MM.1S (cell line): ENCODE data around the gene EGLN1.

ENCODE experiments used
- DNase-seq: peaks from one replicate; pipeline ENCODE4 v3.0.0-alpha.2; 2015
- H2AFZ ChIP-seq: fragments of 300-600 bp; sonication (generic); 2 replicates; pipeline ENCODE4 v1.6.0; 2016; ENCODE audit warnings: antibody characterized with exemption, low read length
- H3F3A ChIP-seq: fragments of 300-600 bp; sonication (generic); 2 replicates; pipeline ENCODE4 v1.6.1; 2016; ENCODE audit warnings: mild to moderate bottlenecking, antibody characterized with exemption, low read length, moderate library complexity, mixed read lengths; ENCODE audit not compliant: insufficient read depth
- H3K27ac ChIP-seq: fragments of 300-600 bp; sonication (generic); 2 replicates; pipeline ENCODE4 v1.5.1; 2016; ENCODE audit warnings: mild to moderate bottlenecking, low read length
- H3K27me3 ChIP-seq: fragments of 300-600 bp; sonication (generic); replicated peaks from 2 replicates; pipeline ENCODE4 v1.6.0; 2016; ENCODE audit warnings: low read length; ENCODE audit not compliant: insufficient read depth
- H3K36me3 ChIP-seq: fragments of 300-600 bp; sonication (generic); replicated peaks from 2 replicates; pipeline ENCODE4 v1.6.1; 2016; ENCODE audit warnings: mild to moderate bottlenecking, low read length, mixed read lengths; ENCODE audit not compliant: insufficient read depth
- H3K4me1 ChIP-seq: fragments of 300-600 bp; sonication (generic); 2 replicates; pipeline ENCODE4 v1.6.1; 2016; ENCODE audit warnings: low read length, mixed read lengths
- H3K4me2 ChIP-seq: fragments of 300-600 bp; sonication (generic); 2 replicates; pipeline ENCODE4 v1.6.0; 2016; ENCODE audit warnings: low read depth, low read length
- H3K4me3 ChIP-seq: fragments of 300-600 bp; sonication (generic); 2 replicates; pipeline ENCODE4 v1.5.1; 2016; ENCODE audit warnings: low read length, mixed read lengths
- H3K79me2 ChIP-seq: fragments of 300-600 bp; sonication (generic); 2 replicates; pipeline ENCODE4 v1.6.1; 2016; ENCODE audit warnings: mixed run types, low read length, mixed read lengths
- H3K9ac ChIP-seq: fragments of 300-600 bp; sonication (generic); 2 replicates; pipeline ENCODE4 v1.6.1; 2016; ENCODE audit warnings: low read length, mixed read lengths
- H3K9me2 ChIP-seq: fragments of 300-600 bp; sonication (generic); replicated peaks from 2 replicates; pipeline ENCODE4 v1.6.1; 2016; ENCODE audit warnings: mild to moderate bottlenecking, low read length, mixed read lengths; ENCODE audit not compliant: insufficient read depth
- H3K9me3 ChIP-seq: fragments of 300-600 bp; sonication (generic); replicated peaks from 2 replicates; pipeline ENCODE4 v1.6.1; 2016; ENCODE audit warnings: mild to moderate bottlenecking, low read length, mixed read lengths; ENCODE audit not compliant: insufficient read depth
- H4K20me1 ChIP-seq: fragments of 300-600 bp; sonication (generic); 2 replicates; pipeline ENCODE4 v1.6.1; 2016; ENCODE audit warnings: mild to moderate bottlenecking, low read length, moderate library complexity, mixed read lengths; ENCODE audit not compliant: insufficient read depth
- CTCF ChIP-seq: fragments of 300-600 bp; sonication (generic); IDR thresholded peaks from 2 replicates; pipeline ENCODE4 v1.5.1; 2016; ENCODE audit warnings: antibody characterized with exemption, low read length, mixed read lengths
- EZH2 ChIP-seq: fragments of 300-600 bp; sonication (generic); optimal IDR thresholded peaks from 2 replicates; pipeline ENCODE3; 2017; ENCODE audit warnings: low read depth, mild to moderate bottlenecking, antibody characterized with exemption, low read length, mixed read lengths
- EZH2phosphoT487 ChIP-seq: fragments of 300-600 bp; sonication (generic); IDR thresholded peaks from 2 replicates; pipeline ENCODE4 v1.6.1; 2018; ENCODE audit warnings: antibody characterized with exemption, low read length

Gene EGLN1

GRCh38 chr1:231413749-231414082 lies 8.4 kb downstream of the EGLN1 start:
- H3K4me2 ChIP-seq, result no peak overlapping the region
- no peaks in the 10 kb centered on the region for H3K9me3 ChIP-seq
- H4K20me1 ChIP-seq, result no peaks in the 10 kb centered on the region
- no peak overlapping the region for H2AFZ ChIP-seq
- no peak for DNase-seq
- H3K4me1 ChIP-seq, result peaks cover 20% of the 10 kb centered on the region
- no peak overlapping the region for H3K9ac ChIP-seq
- H3K9me2 ChIP-seq, result no peaks in the 10 kb centered on the region
- H3K79me2 ChIP-seq, result peaks cover 98% of the 10 kb centered on the region
- no peak overlapping the region for H3K27ac ChIP-seq
- no peaks in the 10 kb centered on the region for H3F3A ChIP-seq
- no peaks in the 10 kb centered on the region for H3K36me3 ChIP-seq
- no peak for TF ChIP-seq EZH2
- TF ChIP-seq EZH2phosphoT487, result no peak
- TF ChIP-seq CTCF, result no peak
- H3K27me3 ChIP-seq, result no peaks in the 10 kb centered on the region
- no peak overlapping the region for H3K4me3 ChIP-seq

- H4K20me1 ChIP-seq, result no peaks in the 10 kb centered on the region
- no peaks in the 10 kb centered on the region for H3K9me2 ChIP-seq
- H3K36me3 ChIP-seq, result no peaks in the 10 kb centered on the region
- peaks cover 96% of the 10 kb centered on the region for H3K79me2 ChIP-seq
- no peak overlapping the region for H3K4me3 ChIP-seq
- no peaks in the 10 kb centered on the region for H3K4me1 ChIP-seq
- no peaks in the 10 kb centered on the region for H3F3A ChIP-seq
- no peaks in the 10 kb centered on the region for H3K9me3 ChIP-seq
- no peak overlapping the region for H3K9ac ChIP-seq
- H3K27ac ChIP-seq, result no peak overlapping the region
- no peak for DNase-seq
- H2AFZ ChIP-seq, result no peak overlapping the region
- TF ChIP-seq EZH2, result no peak
- no peak for TF ChIP-seq CTCF
- no peak for TF ChIP-seq EZH2phosphoT487
- no peak overlapping the region for H3K4me2 ChIP-seq
- H3K27me3 ChIP-seq, result no peaks in the 10 kb centered on the region
Observed at GRCh38 chr1:231411036-231411531, 11.0 kb downstream of the EGLN1 start.

- no peak overlapping the region for H2AFZ ChIP-seq
- H4K20me1 ChIP-seq, result no peaks in the 10 kb centered on the region
- H3K36me3 ChIP-seq, result no peaks in the 10 kb centered on the region
- no peak overlapping the region for H3K27ac ChIP-seq
- TF ChIP-seq CTCF (no peak), EZH2 (no peak), EZH2phosphoT487 (no peak)
- no peaks in the 10 kb centered on the region for H3K27me3 ChIP-seq
- peaks cover 94% of the 10 kb centered on the region for H3K79me2 ChIP-seq
- H3K9ac ChIP-seq, result no peak overlapping the region
- no peak overlapping the region for H3K4me2 ChIP-seq
- H3F3A ChIP-seq, result no peaks in the 10 kb centered on the region
- no peak overlapping the region for H3K4me3 ChIP-seq
- H3K9me2 ChIP-seq, result no peaks in the 10 kb centered on the region
- no peaks in the 10 kb centered on the region for H3K9me3 ChIP-seq
- H3K4me1 ChIP-seq, result no peaks in the 10 kb centered on the region
- no peak for DNase-seq
Observed at GRCh38 chr1:231410036-231410612, 12.0 kb downstream of the EGLN1 start.
